ENCODE measurements around the gene ADAMTS4. TPM values are rescaled to one million over a fixed set of nuclear protein-coding genes. Genes with fewer than 3 reads are reported as not detected.
A peak's percentile ranks its signal among the peaks of the same experiment; 100 is the strongest.

The ADAMTS4 gene
- total RNA-seq, 1 donor from 2014 or later = 0.23 TPM

GRCh38 chr1:161172776-161173376 is 26.0 kb downstream of the ADAMTS4 start:
- no peaks in the 10 kb centered on the region for H3K27me3 Mint-ChIP-seq (ENCODE audit: insufficient read depth)
- peaks cover 49% of the 10 kb centered on the region for H3K4me1 Mint-ChIP-seq (ENCODE audit: low read depth)
- intact Hi-C loops (cut with micrococcal nuclease) = no loop called here
- no peaks in the 10 kb centered on the region for H3K9me3 Mint-ChIP-seq
- H3K27ac Mint-ChIP-seq = peak overlapping the region; percentile 2
- peaks cover 39% of the 10 kb centered on the region for H3K36me3 Mint-ChIP-seq (ENCODE audit: low read depth)
- H3K4me3 Mint-ChIP-seq = no peak overlapping the region
- DNase-seq (ENCODE audit: low spot score) = no peak

- intact Hi-C loops (cut with micrococcal nuclease) = no loop called here
- Mint-ChIP-seq H3K36me3 (ENCODE audit: low read depth) (peaks cover 39% of the 10 kb centered on the region), H3K27me3 (ENCODE audit: insufficient read depth) (no peaks in the 10 kb centered on the region), H3K9me3 (no peaks in the 10 kb centered on the region), H3K4me3 (no peak overlapping the region), H3K27ac (peak overlapping the region; percentile 2), H3K4me1 (ENCODE audit: low read depth) (peaks cover 46% of the 10 kb centered on the region)
- no peak for DNase-seq (ENCODE audit: low spot score)
These were observed 26.5 kb downstream of the ADAMTS4 start for GRCh38 chr1:161172349-161172748.

- DNase-seq (ENCODE audit: low spot score) = no peak
- no peak overlapping the region for H3K27ac Mint-ChIP-seq
- intact Hi-C loops (cut with micrococcal nuclease) = no loop called here
- H3K4me3 Mint-ChIP-seq = no peak overlapping the region
- H3K36me3 Mint-ChIP-seq (ENCODE audit: low read depth) = peaks cover 37% of the 10 kb centered on the region
- peaks cover 48% of the 10 kb centered on the region for H3K4me1 Mint-ChIP-seq (ENCODE audit: low read depth)
- H3K9me3 Mint-ChIP-seq = no peaks in the 10 kb centered on the region
- no peaks in the 10 kb centered on the region for H3K27me3 Mint-ChIP-seq (ENCODE audit: insufficient read depth)
These were observed 27.2 kb downstream of the ADAMTS4 start for GRCh38 chr1:161171696-161172095.

GRCh38 chr1:161171191-161171590 is 27.7 kb downstream of the ADAMTS4 start:
- no peak overlapping the region for H3K4me3 Mint-ChIP-seq
- no peaks in the 10 kb centered on the region for H3K9me3 Mint-ChIP-seq
- no peaks in the 10 kb centered on the region for H3K27me3 Mint-ChIP-seq (ENCODE audit: insufficient read depth)
- peaks cover 43% of the 10 kb centered on the region for H3K4me1 Mint-ChIP-seq (ENCODE audit: low read depth)
- intact Hi-C loops (cut with micrococcal nuclease) = no loop called here
- H3K27ac Mint-ChIP-seq = no peak overlapping the region
- DNase-seq (ENCODE audit: low spot score) = no peak
- H3K36me3 Mint-ChIP-seq (ENCODE audit: low read depth) = peaks cover 37% of the 10 kb centered on the region

DNA sequence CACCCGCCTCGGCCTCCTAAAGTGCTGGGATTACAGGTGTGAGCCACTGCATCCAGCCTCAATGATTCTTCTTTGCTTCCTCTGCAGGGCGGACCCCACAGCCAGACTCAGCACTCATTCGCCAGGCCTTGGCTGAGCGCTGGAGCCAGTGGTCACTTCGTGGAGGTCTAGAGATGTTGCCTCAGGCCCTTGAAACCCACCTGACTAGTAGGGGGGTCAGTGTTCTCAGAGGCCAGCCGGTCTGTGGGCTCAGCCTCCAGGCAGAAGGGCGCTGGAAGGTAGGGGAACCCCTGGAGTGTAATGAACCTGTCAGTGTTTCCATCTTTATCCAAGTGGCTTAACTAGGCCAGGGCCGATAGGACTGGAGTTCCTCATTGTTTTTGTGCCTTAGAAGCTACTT is 29.9 kb downstream of the ADAMTS4 start:
- intact Hi-C loops (cut with micrococcal nuclease) = no loop called here
- Mint-ChIP-seq H3K9me3 (no peaks in the 10 kb centered on the region), H3K27ac (no peak overlapping the region), H3K36me3 (ENCODE audit: low read depth) (peaks cover 32% of the 10 kb centered on the region), H3K27me3 (ENCODE audit: insufficient read depth) (no peaks in the 10 kb centered on the region), H3K4me3 (peak overlapping the region; percentile 15), H3K4me1 (ENCODE audit: low read depth) (peaks cover 45% of the 10 kb centered on the region)
- DNase-seq (ENCODE audit: low spot score) = no peak

- Mint-ChIP-seq H3K36me3 (ENCODE audit: low read depth) (peaks cover 29% of the 10 kb centered on the region), H3K27me3 (ENCODE audit: insufficient read depth) (no peaks in the 10 kb centered on the region), H3K27ac (peak overlapping the region; percentile 99), H3K9me3 (no peaks in the 10 kb centered on the region), H3K4me1 (ENCODE audit: low read depth) (peaks cover 60% of the 10 kb centered on the region), H3K4me3 (peak overlapping the region; percentile 87)
- intact Hi-C loops (cut with micrococcal nuclease) = loop anchor here (1.0 to 2.0 kb wide), 6 partner anchors 10 to 121 kb away; partner anchors contain the start of genes B4GALT3 and DEDD
- DNase-seq (ENCODE audit: low spot score) = no peak
These were observed 31.9 kb downstream of the ADAMTS4 start for GRCh38 chr1:161166669-161167548.

- H3K27ac Mint-ChIP-seq = peak within 1 kb of the TSS; percentile 99
- peaks cover 61% of the 10 kb centered on the region for H3K4me1 Mint-ChIP-seq (ENCODE audit: low read depth)
- H3K9me3 Mint-ChIP-seq = no peaks in the 10 kb centered on the region
- peak within 1 kb of the TSS; percentile 87 for H3K4me3 Mint-ChIP-seq
- no peaks in the 10 kb centered on the region for H3K27me3 Mint-ChIP-seq (ENCODE audit: insufficient read depth)
- peaks cover 30% of the 10 kb centered on the region for H3K36me3 Mint-ChIP-seq (ENCODE audit: low read depth)
- DNase-seq (ENCODE audit: low spot score) = peak; percentile 95
- intact Hi-C loops (cut with micrococcal nuclease) = loop anchor here (1.0 to 2.0 kb wide), 6 partner anchors 11 to 120 kb away; partner anchors contain the start of genes B4GALT3 and DEDD
These were observed 32.8 kb downstream of the ADAMTS4 start, which contains the start of gene PPOX for GRCh38 chr1:161165742-161166668. Gene PPOX, plus strand, starts transcription at chr1:161166426. Its CDS starts 422 bp downstream, at chr1:161166848.

- intact Hi-C loops (cut with micrococcal nuclease) = no loop called here
- H3K27ac Mint-ChIP-seq = peak overlapping the region; percentile 86
- H3K36me3 Mint-ChIP-seq (ENCODE audit: low read depth) = peaks cover 28% of the 10 kb centered on the region
- no peaks in the 10 kb centered on the region for H3K27me3 Mint-ChIP-seq (ENCODE audit: insufficient read depth)
- peak overlapping the region; percentile 45 for H3K4me3 Mint-ChIP-seq
- peaks cover 63% of the 10 kb centered on the region for H3K4me1 Mint-ChIP-seq (ENCODE audit: low read depth)
- no peaks in the 10 kb centered on the region for H3K9me3 Mint-ChIP-seq
- no peak for DNase-seq (ENCODE audit: low spot score)
These were observed 33.8 kb downstream of the ADAMTS4 start for GRCh38 chr1:161164901-161165610.

GRCh38 chr1:161163793-161164192 is 35.1 kb downstream of the ADAMTS4 start:
- Mint-ChIP-seq H3K9me3 (no peaks in the 10 kb centered on the region), H3K27me3 (ENCODE audit: insufficient read depth) (no peaks in the 10 kb centered on the region), H3K4me3 (peak overlapping the region; percentile 12), H3K36me3 (ENCODE audit: low read depth) (peaks cover 31% of the 10 kb centered on the region), H3K27ac (peak overlapping the region; percentile 78), H3K4me1 (ENCODE audit: low read depth) (peaks cover 71% of the 10 kb centered on the region)
- intact Hi-C loops (cut with micrococcal nuclease) = no loop called here
- no peak for DNase-seq (ENCODE audit: low spot score)

GRCh38 chr1:161162806-161163205 is 36.0 kb downstream of the ADAMTS4 start:
- Mint-ChIP-seq H3K9me3 (no peaks in the 10 kb centered on the region), H3K27ac (peak overlapping the region; percentile 18), H3K36me3 (ENCODE audit: low read depth) (peaks cover 39% of the 10 kb centered on the region), H3K4me3 (no peak overlapping the region), H3K4me1 (ENCODE audit: low read depth) (peaks cover 72% of the 10 kb centered on the region), H3K27me3 (ENCODE audit: insufficient read depth) (no peaks in the 10 kb centered on the region)
- intact Hi-C loops (cut with micrococcal nuclease) = no loop called here
- no peak for DNase-seq (ENCODE audit: low spot score)

- Mint-ChIP-seq H3K9me3 (no peaks in the 10 kb centered on the region), H3K27me3 (ENCODE audit: insufficient read depth) (no peaks in the 10 kb centered on the region), H3K27ac (peak overlapping the region; percentile 13), H3K4me1 (ENCODE audit: low read depth) (peaks cover 68% of the 10 kb centered on the region), H3K36me3 (ENCODE audit: low read depth) (peaks cover 45% of the 10 kb centered on the region), H3K4me3 (peak overlapping the region; percentile 52)
- intact Hi-C loops (cut with micrococcal nuclease) = no loop called here
- DNase-seq (ENCODE audit: low spot score) = no peak
These were observed 36.8 kb downstream of the ADAMTS4 start for GRCh38 chr1:161162052-161162451.

- H3K36me3 Mint-ChIP-seq (ENCODE audit: low read depth) = peaks cover 49% of the 10 kb centered on the region
- intact Hi-C loops (cut with micrococcal nuclease) = loop anchor here (2.0 kb wide), 1 partner anchor 15 kb away; the partner anchor contains the start of gene B4GALT3
- H3K27ac Mint-ChIP-seq = peak overlapping the region; percentile 13
- no peak for DNase-seq (ENCODE audit: low spot score)
- H3K9me3 Mint-ChIP-seq = no peaks in the 10 kb centered on the region
- H3K4me3 Mint-ChIP-seq = peak overlapping the region; percentile 52
- no peaks in the 10 kb centered on the region for H3K27me3 Mint-ChIP-seq (ENCODE audit: insufficient read depth)
- H3K4me1 Mint-ChIP-seq (ENCODE audit: low read depth) = peaks cover 64% of the 10 kb centered on the region
These were observed 37.2 kb downstream of the ADAMTS4 start for GRCh38 chr1:161161652-161162051.

Measured in activated T-helper 1 cell treated with anti-CD3 and anti-CD28 coated beads, Interleukin-12 subunit alpha, Interleukin-12 subunit beta, Interleukin-2, Interleukin-4 antibody, amounts not matched to agents 30 ng/mL and 10 ng/mL and 1 ng/mL, durations not matched to agents 14 hours and 24 hours and 36 hours (primary cell).